ENCODE results near the gene PROM2.

Gene PROM2

DNA sequence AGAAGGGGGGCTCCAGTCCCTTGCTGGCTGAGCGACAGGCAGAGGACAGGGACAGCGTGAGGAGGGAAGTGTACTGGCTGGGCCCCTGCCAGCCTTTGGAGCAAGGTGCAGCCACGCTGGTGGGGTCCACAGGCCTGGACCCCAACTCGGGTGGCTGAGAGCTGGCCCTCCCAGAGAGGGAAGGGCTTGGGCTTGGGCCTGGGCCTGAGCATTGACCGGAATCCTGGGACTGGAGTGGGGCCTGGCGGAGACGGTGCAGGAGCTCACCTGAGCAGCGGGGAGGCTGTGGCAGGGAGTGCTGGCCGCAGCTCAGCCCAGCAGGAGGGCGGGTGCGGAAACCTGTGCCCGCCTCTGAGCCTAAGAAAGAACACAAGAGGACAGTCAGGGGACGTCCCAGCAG, 50.8 kb downstream of the PROM2 start:
- DNase-seq: no peak

GRCh38 chr2:95325590-95326432, 51.6 kb downstream of the PROM2 start:
- DNase-seq: no peak

GRCh38 chr2:95326433-95327140, 52.3 kb downstream of the PROM2 start:
- DNase-seq: no peak

- DNase-seq: no peak
These were observed 53.6 kb downstream of the PROM2 start for GRCh38 chr2:95327861-95328260.

- DNase-seq: peak; percentile 39
These were observed 54.3 kb downstream of the PROM2 start for GRCh38 chr2:95328358-95329125.

DNA sequence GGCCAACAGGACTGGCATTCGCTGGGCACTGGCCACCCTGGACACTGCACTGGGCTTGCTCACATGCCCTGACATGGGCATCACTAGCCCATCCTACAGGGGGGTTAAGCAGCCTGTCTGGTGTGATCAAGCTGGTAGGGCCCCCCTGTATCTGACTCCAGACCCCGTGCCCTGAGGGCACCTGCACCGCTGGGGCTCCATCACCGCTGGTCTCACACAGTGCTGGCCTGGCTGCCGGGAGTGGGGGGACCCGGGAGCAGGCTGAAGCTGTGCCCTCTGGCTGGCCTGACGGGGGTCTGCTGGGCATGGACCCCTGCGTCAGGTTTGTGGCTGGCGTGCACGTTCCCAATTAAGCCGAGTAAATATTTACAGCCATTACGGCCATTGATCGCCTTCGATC, 55.2 kb downstream of the PROM2 start:
- no peak for DNase-seq

DNA sequence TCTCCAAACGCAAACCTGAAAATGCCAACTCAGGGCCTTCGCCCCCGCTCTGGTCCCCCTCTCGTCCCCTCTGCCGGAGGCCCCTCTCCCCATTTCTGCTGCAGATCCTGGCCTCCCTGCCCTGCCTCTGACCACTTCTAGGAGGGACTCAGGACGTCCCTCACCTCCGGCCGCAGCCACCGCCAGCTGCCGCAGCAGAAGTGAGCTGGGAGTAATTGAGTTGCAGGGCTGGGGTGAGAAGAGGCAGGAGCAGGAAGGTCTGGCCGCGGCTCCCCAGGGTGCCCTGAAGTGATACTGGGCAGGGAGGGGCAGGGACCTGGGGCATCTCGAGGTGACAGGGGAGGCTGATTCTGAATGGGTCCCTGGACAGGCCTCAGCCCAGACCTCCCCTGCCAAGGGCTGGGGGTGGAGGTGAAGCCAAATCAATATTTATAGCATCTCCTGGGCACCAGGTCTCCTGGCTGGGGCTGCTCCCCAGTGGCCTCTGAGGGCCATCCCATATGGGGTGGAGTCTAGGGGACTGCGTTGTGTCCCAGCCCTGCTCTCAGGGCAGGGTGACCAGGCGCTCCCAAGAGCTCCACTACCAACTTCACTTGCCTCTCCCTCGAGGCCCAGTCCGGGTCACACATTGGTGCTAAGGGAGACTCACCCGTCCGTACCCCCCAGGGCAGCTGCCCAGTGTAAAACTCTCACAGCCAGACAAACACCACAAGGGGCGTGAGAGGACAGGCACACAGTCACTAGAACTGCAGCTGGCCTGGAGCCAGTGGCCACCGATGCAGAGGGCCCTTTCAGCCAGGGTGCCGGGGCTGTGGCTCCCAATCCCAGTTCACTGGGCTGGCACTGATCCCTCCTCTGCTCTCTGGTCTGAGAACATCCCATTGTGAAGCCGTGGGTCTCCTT, 55.9 kb downstream of the PROM2 start:
- no peak for DNase-seq

- no peak for DNase-seq
These were observed 56.6 kb downstream of the PROM2 start for GRCh38 chr2:95330794-95331338.

DNA sequence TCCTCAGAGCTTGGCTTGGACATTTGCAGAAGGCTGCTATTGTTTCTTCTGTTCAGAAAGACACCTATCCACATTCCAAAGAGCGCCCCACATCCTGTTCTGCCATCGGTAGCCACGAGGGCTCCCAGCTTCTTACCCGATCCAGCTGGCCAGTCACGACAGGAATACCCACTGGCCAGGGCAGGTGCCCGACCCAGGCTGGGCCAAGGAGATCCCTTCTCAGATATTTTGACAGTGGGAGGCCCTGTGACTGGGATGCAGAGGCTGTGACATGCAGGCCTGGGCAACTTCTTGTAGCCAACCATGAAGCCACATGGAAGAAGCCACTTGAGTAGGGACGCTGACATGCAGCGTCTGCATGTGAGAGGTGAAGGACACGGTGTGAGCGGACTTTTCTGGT, 57.4 kb downstream of the PROM2 start:
- no peak for DNase-seq

GRCh38 chr2:95332036-95332435, 57.8 kb downstream of the PROM2 start:
- DNase-seq: no peak

DNA sequence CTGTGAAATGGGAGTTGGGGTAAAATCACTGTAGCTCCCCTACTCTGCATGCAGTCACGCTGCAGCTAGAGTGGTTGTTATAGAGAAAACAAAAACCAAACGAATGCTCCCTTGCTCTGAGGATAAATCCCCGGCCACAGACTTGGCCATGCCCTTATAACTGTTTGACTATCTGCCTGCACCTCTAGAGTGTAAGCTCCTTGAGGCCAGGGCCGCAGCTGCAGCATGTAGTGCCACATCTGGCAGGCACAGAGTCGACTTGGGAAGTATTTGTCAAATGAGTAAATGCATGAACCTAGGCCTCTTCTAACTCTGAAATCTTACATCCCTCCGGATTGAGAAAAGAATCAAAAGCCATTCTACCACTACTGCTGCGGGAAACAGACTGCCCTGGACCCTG, 58.8 kb downstream of the PROM2 start:
- DNase-seq: no peak

- DNase-seq: peak; percentile 94
These were observed 59.7 kb downstream of the PROM2 start for GRCh38 chr2:95333888-95334338.

- DNase-seq: peak; percentile 56
These were observed 60.8 kb downstream of the PROM2 start for GRCh38 chr2:95334916-95335641.

DNA sequence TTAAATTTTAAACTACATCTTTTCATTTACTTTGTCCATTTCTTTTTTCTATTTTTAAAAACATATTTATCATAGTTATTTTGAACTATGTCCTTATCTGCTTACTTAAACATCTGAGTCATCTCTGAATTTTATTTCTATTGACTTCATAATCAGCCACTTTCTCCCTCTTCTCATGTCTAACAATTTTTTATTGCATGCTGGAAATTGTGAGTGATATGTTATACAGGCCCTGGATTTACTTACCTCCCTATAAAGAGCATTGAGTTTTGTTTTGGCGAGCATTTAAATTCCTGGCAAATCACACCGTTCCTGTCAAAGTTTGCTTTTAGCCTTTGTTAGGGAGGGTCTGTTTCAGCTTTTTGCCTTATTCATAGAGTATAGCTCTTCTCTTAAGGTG, 62.2 kb downstream of the PROM2 start:
- DNase-seq: no peak

GRCh38 chr2:95337829-95338228, 63.6 kb downstream of the PROM2 start:
- no peak for DNase-seq
